ENCODE data around the gene OXGR1.

OXGR1 gene

GRCh38 chr13:96958286-96958891 lies 35.9 kb downstream of the OXGR1 start:
- DNase-seq = no peak

- no peak for DNase-seq
Measured at GRCh38 chr13:96952595-96952994, 41.7 kb downstream of the OXGR1 start.

DNA sequence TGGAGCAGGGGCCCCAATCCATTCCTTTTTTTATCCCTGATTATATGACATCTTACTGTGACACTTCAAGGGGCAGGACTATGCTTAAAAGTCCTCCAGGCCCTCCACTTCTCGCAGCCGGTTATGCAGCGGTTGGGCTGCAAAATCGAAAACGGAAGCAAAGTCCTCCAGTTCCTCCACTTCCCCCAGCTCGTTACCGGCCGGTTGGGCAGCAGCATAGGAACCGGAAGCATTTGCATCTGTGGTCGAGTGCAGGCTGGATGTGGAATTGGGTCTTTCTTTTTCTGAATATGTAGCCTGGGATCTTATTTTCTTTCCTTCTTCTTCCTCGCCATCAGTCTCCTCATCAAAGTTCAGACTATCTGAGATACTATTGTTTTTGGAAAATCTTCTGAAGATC lies 46.1 kb downstream of the OXGR1 start:
- DNase-seq = no peak

DNA sequence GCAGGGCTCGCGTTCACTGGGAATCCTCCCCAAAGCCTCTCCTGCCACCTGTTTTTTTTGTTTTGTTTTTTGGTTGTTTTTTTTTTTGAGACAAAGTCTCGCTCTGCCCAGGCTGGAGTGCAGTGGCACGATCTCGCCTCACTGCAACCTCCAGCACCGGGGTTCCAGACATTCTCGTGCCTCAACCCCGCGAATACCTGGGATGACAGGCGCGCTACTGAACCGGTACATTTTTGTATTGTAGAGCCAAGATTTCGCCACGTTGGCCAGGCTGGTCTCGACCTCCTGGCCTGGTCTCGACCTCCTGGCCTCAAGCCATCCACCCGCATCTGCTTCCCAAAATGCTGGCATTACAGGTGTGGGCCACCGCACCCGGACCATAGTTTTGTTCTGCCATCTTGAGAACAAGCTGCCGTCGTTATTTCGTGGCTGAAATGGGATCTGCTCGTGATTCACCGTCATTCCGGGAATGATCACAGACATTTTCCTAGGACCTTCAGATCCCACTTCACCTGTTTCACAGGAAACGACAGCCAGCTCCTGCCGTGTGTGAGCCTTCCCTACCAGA lies 46.8 kb downstream of the OXGR1 start:
- DNase-seq = no peak

GRCh38 chr13:96946709-96947311 lies 47.5 kb downstream of the OXGR1 start:
- DNase-seq = no peak

DNA sequence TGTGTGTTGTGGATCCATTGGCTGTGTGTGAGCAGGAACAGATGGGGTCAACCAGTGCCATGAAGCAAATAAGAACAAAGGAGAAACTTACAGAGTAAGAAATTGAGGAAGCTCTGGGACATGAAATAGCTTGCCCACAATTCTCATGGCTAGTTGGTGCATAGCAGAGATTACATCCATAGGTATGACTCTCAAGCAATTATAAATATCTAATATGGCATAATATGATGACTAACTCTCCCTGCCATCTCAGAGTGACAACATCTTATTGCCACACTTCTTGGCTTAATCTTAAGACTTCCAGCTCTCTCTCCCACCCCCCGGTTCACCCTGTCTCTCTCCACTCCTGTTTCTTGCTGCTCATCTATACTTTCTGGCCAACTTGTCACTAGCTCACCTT lies 53.3 kb downstream of the OXGR1 start:
- DNase-seq = no peak

DNA sequence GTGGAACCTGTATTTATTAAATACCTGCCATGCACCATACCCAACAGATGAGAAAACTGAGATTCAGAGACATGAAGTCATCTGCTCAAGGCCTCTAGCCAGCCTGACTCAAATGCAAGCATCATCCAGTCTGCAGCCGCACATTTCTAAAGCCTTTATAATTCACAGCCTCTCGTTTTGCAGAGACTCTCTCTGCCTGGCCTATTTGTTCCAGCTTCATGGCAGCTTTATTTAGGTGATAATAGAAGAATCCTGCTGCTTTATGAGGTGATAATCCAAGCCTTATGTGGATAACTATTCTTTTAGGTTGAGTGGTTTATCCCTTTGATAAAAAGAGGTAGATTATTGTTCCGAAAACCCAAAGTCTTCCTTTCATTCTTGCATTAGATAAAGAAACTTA lies 58.4 kb downstream of the OXGR1 start:
- DNase-seq = no peak

Measured in SIG-M5 (cell line).